Gastroesophageal sphincter (tissue), 3 donors: ENCODE results near the gene WNT1.

Experiments used
- CTCF ChIP-seq, 4 experiments: fragments of 200-600 bp in 2 of 4; fragments of 450-650 bp in 2 of 4; sonication (generic) in 1 of 4; IDR thresholded peaks; one replicate each; pipeline ENCODE4 v1.5.1; 2017 to 2019; ENCODE audit warnings: antibody characterized with exemption in 4 of 4, mild to moderate bottlenecking in 2 of 4, moderate library complexity in 2 of 4
- POLR2A ChIP-seq, 2 donors: fragments of 450-650 bp; IDR thresholded peaks; one replicate each; pipeline ENCODE4 v1.6.1; 2017; ENCODE audit warnings: antibody characterized with exemption in 2 of 2, mild to moderate bottlenecking in 2 of 2, moderate library complexity in 1 of 2

DNA sequence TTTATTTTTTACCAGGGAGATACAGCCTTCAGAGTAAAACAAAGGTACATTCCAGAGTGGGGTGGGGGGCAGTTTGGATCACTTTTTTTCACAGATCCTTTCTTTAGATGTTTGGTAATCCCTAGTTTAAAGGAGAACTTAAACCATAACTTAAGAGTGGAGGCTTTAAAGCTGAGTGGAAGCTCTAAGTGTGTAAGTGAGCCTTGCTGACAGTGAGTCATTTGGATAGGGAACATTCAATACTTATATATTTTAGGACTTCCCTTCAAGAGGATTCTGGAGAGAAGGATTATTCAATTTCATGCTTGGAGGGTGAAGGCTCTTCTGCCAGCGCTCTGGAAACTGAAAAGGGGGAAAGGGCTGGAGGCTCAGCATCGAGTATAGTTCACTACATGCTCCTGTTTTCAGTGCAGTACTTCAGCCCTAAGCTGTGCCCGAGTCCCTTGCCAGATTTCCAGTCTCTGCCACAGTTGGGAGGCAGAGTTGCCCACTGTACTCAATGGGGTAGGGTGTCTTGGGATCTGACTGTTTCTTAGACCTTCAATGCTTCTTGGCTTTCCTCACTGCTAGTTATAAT, 32.1 kb downstream of the WNT1 start:
- TF ChIP-seq CTCF (IDR thresholded peaks at IDR 0.05) (no peak), POLR2A (IDR thresholded peaks at IDR 0.05) (no peak)
